Stimulated activated CD4-positive, alpha-beta T cell treated with anti-CD3 and anti-CD28 coated beads, TNF-alpha, amount 100 ng/mL, for 4 hours (primary cell): ENCODE data around the gene C6orf58.
"Not testable (repeated sequence)": the region's sequence is repeated elsewhere in the genome, so short reads cannot be mapped to it uniquely, and the experiment has no call there.

Experiments used
- DNase-seq, 3 experiments: peaks; one replicate each; pipeline ENCODE4 v3.0.0-alpha.2; 2020; ENCODE audit warnings: low read depth in 3 of 3

Gene C6orf58

DNA sequence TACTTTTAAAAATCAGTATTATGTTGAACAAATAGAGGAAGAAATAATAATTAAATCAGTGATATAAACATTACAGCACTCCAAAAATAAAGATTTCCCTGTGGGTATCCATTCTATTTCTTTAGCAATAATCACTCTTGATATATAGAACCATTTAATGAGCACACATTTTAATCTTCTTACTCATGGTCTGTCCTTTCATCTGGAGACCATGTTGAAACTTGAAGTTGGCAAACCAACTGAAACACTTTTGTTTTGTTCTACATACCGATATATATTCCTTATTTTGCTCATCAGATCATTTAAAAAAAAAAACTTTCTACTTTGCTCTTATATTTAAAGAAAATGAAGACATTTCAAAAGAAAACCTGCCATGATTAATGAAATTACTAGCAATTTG lies 13.4 kb downstream of the C6orf58 start:
- DNase-seq, result no peak

DNA sequence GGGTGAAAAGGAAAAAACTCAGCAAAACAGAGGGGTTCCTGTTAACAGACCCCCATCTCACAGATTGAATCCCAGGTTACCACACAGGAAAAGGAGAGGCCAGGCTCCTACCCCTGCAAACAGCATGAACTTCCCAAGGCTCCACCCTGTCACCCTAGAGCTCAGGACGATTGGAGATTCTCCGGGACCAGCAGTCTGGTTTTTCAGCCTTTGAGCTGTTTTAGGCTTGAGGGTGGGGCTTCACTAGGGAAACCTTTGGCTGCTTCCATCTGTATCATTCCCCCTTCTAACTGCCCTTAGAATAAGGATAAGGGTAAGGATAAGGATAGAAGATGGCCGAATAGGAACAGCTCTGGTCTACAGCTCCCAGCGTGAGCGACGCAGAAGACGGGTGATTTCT lies 16.0 kb downstream of the C6orf58 start:
- no peak for DNase-seq

DNA sequence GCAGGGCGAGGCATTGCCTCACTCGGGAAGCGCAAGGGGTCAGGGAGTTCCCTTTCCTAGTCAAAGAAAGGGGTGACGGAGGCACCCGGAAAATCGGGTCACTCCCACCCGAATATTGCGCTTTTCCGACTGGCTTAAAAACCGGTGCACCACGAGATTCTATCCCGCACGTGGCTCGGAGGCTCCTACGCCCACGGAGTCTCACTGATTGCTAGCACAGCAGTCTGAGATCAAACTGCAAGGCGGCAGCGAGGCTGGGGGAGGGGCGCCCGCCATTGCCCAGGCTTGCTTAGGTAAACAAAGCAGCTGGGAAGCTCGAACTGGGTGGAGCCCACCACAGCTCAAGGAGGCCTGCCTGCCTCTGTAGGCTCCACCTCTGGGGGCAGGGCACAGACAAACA lies 16.5 kb downstream of the C6orf58 start:
- not testable (repeated sequence) for DNase-seq

DNA sequence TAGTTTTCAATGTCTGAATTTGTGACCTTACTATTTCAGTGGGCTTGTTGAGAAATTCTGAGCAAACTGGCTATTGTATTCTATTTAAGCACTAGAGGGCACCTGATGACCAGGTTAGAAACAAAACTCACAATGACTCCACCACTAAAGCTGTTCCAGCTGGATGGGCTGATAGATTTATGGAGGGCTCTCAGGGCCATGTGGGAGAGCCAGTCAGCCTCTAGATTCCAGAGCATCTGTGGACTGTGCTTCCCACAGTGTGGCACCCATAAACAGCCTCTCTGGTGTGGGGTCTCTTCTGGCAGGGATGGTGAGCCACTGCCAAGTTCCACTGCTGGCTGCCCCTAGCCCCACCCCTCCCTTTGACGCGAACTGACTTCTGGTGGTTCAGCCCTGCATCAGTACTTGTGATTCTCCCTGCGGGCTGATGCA lies 29.2 kb downstream of the C6orf58 start:
- no peak for DNase-seq

DNA sequence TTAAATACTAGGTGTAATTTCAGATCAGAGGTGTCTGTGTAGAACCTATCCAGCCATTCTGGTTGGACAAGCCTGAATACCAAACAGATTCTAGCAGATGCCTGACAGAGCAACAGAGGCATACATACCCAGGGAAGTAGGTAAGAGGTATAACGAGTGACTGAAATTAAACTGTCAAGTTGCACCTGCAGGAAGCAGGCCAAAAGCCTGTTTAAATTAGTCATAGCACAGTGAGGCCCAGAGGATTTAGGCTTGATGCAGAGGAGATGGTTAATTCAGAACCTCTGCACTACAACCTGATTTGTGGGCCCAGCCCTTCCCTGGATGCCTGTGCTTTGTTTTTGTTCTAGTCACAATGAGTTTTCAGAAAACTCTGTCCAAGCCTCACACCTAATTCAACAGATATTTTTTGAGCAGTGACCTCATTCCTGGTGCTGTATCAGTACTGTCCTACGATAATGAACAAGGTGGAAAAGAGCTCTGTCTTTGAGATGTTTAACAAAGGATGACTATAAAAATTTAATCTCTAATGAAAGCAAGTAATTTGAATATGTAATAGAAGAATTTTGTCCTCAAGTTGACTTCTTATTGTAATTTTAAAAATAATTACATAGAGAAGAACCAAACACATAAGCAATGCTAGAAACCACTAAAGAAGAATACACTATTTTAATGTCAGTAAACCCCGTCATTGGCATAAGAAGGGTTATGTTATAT lies 31.7 kb downstream of the C6orf58 start:
- DNase-seq, result no peak

DNA sequence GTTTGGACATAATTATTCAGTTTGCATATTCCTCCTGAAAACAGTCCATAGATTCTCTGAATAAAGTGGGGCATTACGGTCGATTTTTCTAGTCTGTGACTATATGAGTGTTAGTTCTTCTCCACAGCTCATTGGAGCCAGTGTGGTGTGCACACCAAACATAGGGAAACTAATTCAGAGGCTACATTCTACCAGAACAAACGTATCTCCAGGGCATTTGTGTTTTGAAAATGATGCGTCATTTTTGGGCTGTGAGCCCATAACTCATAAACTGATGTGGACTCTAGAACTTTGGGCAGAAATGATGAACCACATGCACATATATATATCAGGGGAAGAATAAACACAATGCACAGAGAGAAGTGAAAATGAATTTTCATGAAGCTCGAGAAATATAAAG lies 41.8 kb downstream of the C6orf58 start:
- no peak for DNase-seq

DNA sequence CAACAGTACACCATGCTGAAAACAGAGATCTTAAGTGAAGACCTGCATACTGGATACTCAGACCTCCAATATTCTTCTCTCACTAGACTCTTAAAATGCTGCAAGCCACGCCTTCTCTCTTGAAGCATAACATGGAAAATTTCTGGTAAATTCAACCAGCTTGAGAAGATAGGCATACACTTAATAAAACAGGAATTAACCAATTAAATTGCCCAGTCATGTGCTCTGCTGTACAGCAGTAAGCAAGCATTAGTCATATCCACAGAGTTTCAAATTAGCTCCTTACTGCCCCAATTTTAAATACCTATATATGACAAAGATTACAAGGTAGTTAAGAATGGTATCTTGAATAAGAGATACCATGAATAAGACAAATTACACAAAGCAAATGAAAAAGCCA lies 53.8 kb downstream of the C6orf58 start:
- DNase-seq, result no peak

DNA sequence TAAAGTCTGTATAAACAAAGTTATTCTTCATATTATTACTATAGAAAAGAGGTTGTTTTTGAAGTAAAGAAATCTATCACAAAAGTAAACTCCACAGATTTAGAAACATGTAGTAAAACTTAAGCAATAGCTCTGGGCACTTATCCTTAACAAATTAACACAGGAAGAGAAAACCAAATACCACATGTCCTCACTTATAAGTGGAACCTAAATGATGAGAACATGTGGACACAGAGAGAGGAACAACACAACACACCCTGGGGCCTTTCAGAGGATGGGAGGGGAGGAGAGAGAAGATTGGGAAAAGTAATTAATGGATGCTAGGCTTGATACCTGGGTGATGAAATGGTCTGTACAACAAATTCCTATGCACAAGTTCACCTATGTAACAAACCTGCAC lies 57.2 kb downstream of the C6orf58 start:
- no peak for DNase-seq

DNA sequence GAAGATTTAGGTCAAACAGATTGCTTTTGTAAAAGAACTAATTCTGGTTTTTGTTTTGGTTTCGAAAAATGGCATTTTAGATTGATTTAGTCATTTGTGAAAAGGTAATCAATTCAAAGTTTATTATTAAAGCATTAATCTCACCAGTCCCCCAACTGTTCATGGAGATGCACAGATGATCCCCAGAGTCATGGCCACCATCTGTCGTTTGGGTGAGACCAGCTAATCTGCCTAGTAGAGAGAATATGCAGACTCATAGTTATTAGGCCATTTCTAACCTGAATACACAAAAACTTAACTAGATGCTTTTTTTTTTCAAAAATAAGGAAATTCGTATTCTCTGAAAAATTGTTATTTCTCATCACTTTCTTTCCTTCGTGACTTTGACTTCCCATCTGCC lies 58.1 kb downstream of the C6orf58 start:
- DNase-seq, result no peak

DNA sequence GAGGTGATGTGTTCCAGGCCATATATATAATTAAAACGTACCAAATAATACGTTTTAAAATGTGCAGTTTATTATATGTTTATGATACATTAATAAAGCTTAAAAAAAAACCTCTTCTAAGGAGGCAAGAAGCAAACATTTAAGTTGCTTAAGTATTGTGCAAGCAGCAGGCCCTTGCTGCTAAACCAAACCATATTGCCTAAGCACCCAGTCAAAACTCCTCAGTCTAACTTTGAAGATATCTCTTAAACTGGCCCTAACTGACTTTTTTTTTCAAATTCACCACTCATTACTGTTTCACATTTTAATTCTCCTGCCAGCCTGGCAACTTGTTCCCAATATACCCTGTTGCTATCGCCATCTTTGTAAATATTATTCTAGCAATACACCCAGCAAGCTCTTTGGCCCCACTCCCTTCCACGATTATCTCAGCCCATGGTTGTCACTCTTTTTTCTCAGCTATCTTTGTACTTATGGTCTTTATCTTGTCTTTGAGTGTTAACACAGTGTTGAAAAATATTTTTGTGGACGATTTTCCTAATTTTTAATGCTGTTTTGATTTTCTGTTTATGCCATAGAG lies 60.9 kb downstream of the C6orf58 start:
- no peak for DNase-seq
